Activated CD4-positive, alpha-beta T cell treated with anti-CD3 and anti-CD28 coated beads, Interleukin-2, amount 50 U/mL, for 1 hour (primary cell): ENCODE results near the gene TBC1D23.
"Not testable (repeated sequence)": the region's sequence is repeated elsewhere in the genome, so short reads cannot be mapped to it uniquely, and the experiment has no call there.

ENCODE experiments used
- DNase-seq: peaks from one replicate; pipeline ENCODE4 v3.0.0-alpha.2; 2020

TBC1D23 gene

GRCh38 chr3:100260685-100261484 is at the start of gene TBC1D23:
Gene TBC1D23, plus strand, starts transcription at chr3:100260992. Its CDS starts 27 bp downstream, at chr3:100261019.
- DNase-seq, result peak; percentile 94

GRCh38 chr3:100213891-100214573 is 46.8 kb upstream of the TBC1D23 start:
- DNase-seq, result no peak

- DNase-seq, result no peak
Observed at GRCh38 chr3:100214574-100214964, 46.2 kb upstream of the TBC1D23 start.

GRCh38 chr3:100216713-100217112 is 44.1 kb upstream of the TBC1D23 start:
- no peak for DNase-seq

GRCh38 chr3:100221159-100221558 is 39.6 kb upstream of the TBC1D23 start:
- DNase-seq, result no peak

- no peak for DNase-seq
Observed at GRCh38 chr3:100225193-100225592, 35.6 kb upstream of the TBC1D23 start.

- no peak for DNase-seq
Observed at GRCh38 chr3:100225883-100226282, 34.9 kb upstream of the TBC1D23 start.

GRCh38 chr3:100226712-100227429 is 33.9 kb upstream of the TBC1D23 start:
- DNase-seq, result no peak

GRCh38 chr3:100227511-100227921 is 33.3 kb upstream of the TBC1D23 start:
- DNase-seq, result no peak

GRCh38 chr3:100228247-100228646 is 32.5 kb upstream of the TBC1D23 start:
- no peak for DNase-seq

GRCh38 chr3:100229188-100229587 is 31.6 kb upstream of the TBC1D23 start:
- not testable (repeated sequence) for DNase-seq

- DNase-seq, result no peak
Observed at GRCh38 chr3:100230710-100231109, 30.1 kb upstream of the TBC1D23 start.

- DNase-seq, result no peak
Observed at GRCh38 chr3:100231668-100232067, 29.1 kb upstream of the TBC1D23 start.

GRCh38 chr3:100234364-100234763 is 26.4 kb upstream of the TBC1D23 start:
- no peak for DNase-seq

GRCh38 chr3:100238599-100238998 is 22.2 kb upstream of the TBC1D23 start:
- DNase-seq, result no peak

GRCh38 chr3:100242471-100242870 is 18.3 kb upstream of the TBC1D23 start:
- not testable (repeated sequence) for DNase-seq

GRCh38 chr3:100244264-100244663 is 16.5 kb upstream of the TBC1D23 start:
- no peak for DNase-seq

GRCh38 chr3:100245136-100245535 is 15.7 kb upstream of the TBC1D23 start:
- DNase-seq, result no peak

- DNase-seq, result no peak
Observed at GRCh38 chr3:100245927-100246326, 14.9 kb upstream of the TBC1D23 start.

GRCh38 chr3:100246999-100247398 is 13.8 kb upstream of the TBC1D23 start:
- no peak for DNase-seq

GRCh38 chr3:100252001-100252400 is 8.8 kb upstream of the TBC1D23 start:
- no peak for DNase-seq

GRCh38 chr3:100254168-100254777 is 6.5 kb upstream of the TBC1D23 start:
- no peak for DNase-seq

- DNase-seq, result no peak
Observed at GRCh38 chr3:100256731-100257151, 4.1 kb upstream of the TBC1D23 start.
